SK-N-SH (cell line): Measurements from ENCODE around the gene CSTPP1. TPM values are rescaled to one million over a fixed set of nuclear protein-coding genes. Genes with fewer than 3 reads are reported as not detected.
A peak's percentile ranks its signal among the peaks of the same experiment; 100 is the strongest.

Source experiments
- CTCF ChIA-PET: fragments of 300-600, 350-600 bp; formaldehyde crosslinking; extraction: SDS; loops from one replicate; lab custom pipeline; 2021; lab: Yijun Ruan, JAX
- POLR2A ChIA-PET: fragments of 350-600 bp; sonication (Branson Sonifier 250); formaldehyde crosslinking; extraction: SDS; loops from one replicate; lab custom pipeline; 2020; ENCODE audit warnings: antibody characterized with exemption, inconsistent platforms; lab: Yijun Ruan, JAX
- DNase-seq: peaks from one replicate; pipeline ENCODE4 v3.0.0; 2012
- H2AFZ ChIP-seq: fragments of 200-600 bp; sonication (generic); 2 replicates; pipeline ENCODE4 v1.8.1; 2016; ENCODE audit warnings: antibody characterized with exemption, mild to moderate bottlenecking, low read depth
- H3F3A ChIP-seq: fragments of 200-600 bp; sonication (generic); replicated peaks from 2 replicates; pipeline ENCODE3; 2016; ENCODE audit warnings: antibody characterized with exemption, mild to moderate bottlenecking; ENCODE audit not compliant: insufficient read depth
- H3K27ac ChIP-seq, 2 experiments: fragments of 200-500 bp in 1 of 2; fragments of 200-600 bp in 1 of 2; sonication (Bioruptor generic) in 1 of 2; sonication (generic), shearing (Covaris generic) in 1 of 2; 2 replicates each; pipeline versions ENCODE4 v1.5.1 to v1.6.1; 2014 to 2016; ENCODE audit warnings: low read depth in 2 of 2, inconsistent platforms in 1 of 2, low read length in 1 of 2, mild to moderate bottlenecking in 1 of 2, mixed read lengths in 1 of 2
- H3K27me3 ChIP-seq: fragments of 200-600 bp; sonication (generic), shearing (Covaris generic); 2 replicates; pipeline ENCODE4 v1.6.1; 2016; ENCODE audit warnings: mixed run types; ENCODE audit not compliant: insufficient read depth
- H3K36me3 ChIP-seq, 2 experiments: fragments of 200-500 bp in 1 of 2; fragments of 200-600 bp in 1 of 2; sonication (Bioruptor generic) in 1 of 2; sonication (generic) in 1 of 2; replicated peaks in 1 of 2; 2 replicates each; pipeline versions ENCODE3 to v1.5.1; 2014 to 2016; ENCODE audit warnings: low read length in 1 of 2, mild to moderate bottlenecking in 1 of 2; ENCODE audit not compliant: insufficient read depth in 2 of 2, control insufficient read depth in 1 of 2
- H3K4me1 ChIP-seq, 2 experiments: fragments of 200-500 bp in 1 of 2; fragments of 200-600 bp in 1 of 2; sonication (Bioruptor generic) in 1 of 2; sonication (generic), shearing (Covaris generic) in 1 of 2; 2 replicates each; pipeline versions ENCODE4 v1.5.1 to v1.6.1; 2014 to 2016; ENCODE audit warnings: low read depth in 1 of 2, low read length in 1 of 2, mixed run types in 1 of 2; ENCODE audit not compliant: insufficient read depth in 2 of 2, control insufficient read depth in 1 of 2
- H3K4me2 ChIP-seq: fragments of 200-600 bp; sonication (generic), shearing (Covaris generic); 2 replicates; pipeline ENCODE4 v1.6.1; 2017; ENCODE audit warnings: mixed run types
- H3K4me3 ChIP-seq, 2 experiments: fragments of 200-500 bp in 1 of 2; fragments of 200-600 bp in 1 of 2; sonication (Bioruptor generic) in 1 of 2; sonication (generic), shearing (Covaris generic) in 1 of 2; 2 replicates each; pipeline versions ENCODE4 v1.5.1 to v1.8.1; 2014 to 2016; ENCODE audit warnings: low read depth in 2 of 2, inconsistent platforms in 1 of 2, low read length in 1 of 2, mild to moderate bottlenecking in 1 of 2, mixed read lengths in 1 of 2, moderate library complexity in 1 of 2
- H3K79me2 ChIP-seq: fragments of 200-600 bp; sonication (generic); 2 replicates; pipeline ENCODE4 v1.8.1; 2017; ENCODE audit warnings: mild to moderate bottlenecking; ENCODE audit not compliant: insufficient read depth
- H3K9ac ChIP-seq: fragments of 200-600 bp; sonication (generic); 2 replicates; pipeline ENCODE4 v1.6.1; 2017; ENCODE audit warnings: mixed run types
- H3K9me2 ChIP-seq: fragments of 200-600 bp; sonication (generic); 2 replicates; pipeline ENCODE4 v1.6.1; 2017; ENCODE audit warnings: mixed run types
- H3K9me3 ChIP-seq: fragments of 200-600 bp; sonication (generic); 2 replicates; pipeline ENCODE4 v1.6.1; 2017; ENCODE audit warnings: mixed run types, mild to moderate bottlenecking, moderate library complexity
- H4K20me1 ChIP-seq: fragments of 200-600 bp; sonication (generic); 2 replicates; pipeline ENCODE4 v1.6.1; 2017; ENCODE audit warnings: mild to moderate bottlenecking, mixed run types; ENCODE audit not compliant: insufficient read depth
- CHD2 ChIP-seq: fragments of 150-350 bp; IDR thresholded peaks from 2 replicates; pipeline ENCODE4 v1.6.1; 2018; ENCODE audit warnings: low read length; ENCODE audit not compliant: partially characterized antibody
- FOXJ3 ChIP-seq: sonication (generic); formaldehyde crosslinking; IDR thresholded peaks from 2 replicates; pipeline ENCODE4 v1.5.1; 2020; ENCODE audit warnings: mild to moderate bottlenecking, missing genetic modification reagents
- GABPA ChIP-seq: IDR thresholded peaks from 2 replicates; pipeline ENCODE4 v1.4.0; 2012; ENCODE audit warnings: low read depth, mild to moderate bottlenecking
- MXI1 ChIP-seq: IDR thresholded peaks from 2 replicates; pipeline ENCODE4 v1.6.1; 2012; ENCODE audit warnings: mild to moderate bottlenecking, low read depth, low read length, improper control_type of control experiment
- NFIC ChIP-seq: IDR thresholded peaks from 2 replicates; pipeline ENCODE4 v1.4.0; 2012; ENCODE audit warnings: borderline replicate concordance
- POLR2AphosphoS5 ChIP-seq: IDR thresholded peaks from 2 replicates; pipeline ENCODE4 v1.6.1; 2012; ENCODE audit warnings: low read depth, low read length
- RAD21 ChIP-seq: IDR thresholded peaks from 2 replicates; pipeline ENCODE4 v1.6.1; 2012; ENCODE audit warnings: mild to moderate bottlenecking, low read length
- REST ChIP-seq: IDR thresholded peaks from 2 replicates; pipeline ENCODE4 v1.6.1; 2012; ENCODE audit warnings: mild to moderate bottlenecking, low read depth, low read length, moderate library complexity
- RFX5 ChIP-seq: IDR thresholded peaks from 2 replicates; pipeline ENCODE4 v1.6.1; 2012; ENCODE audit warnings: mild to moderate bottlenecking, improper control_type of control experiment, low read length
- SIN3A ChIP-seq: IDR thresholded peaks from 2 replicates; pipeline ENCODE4 v1.6.1; 2012; ENCODE audit warnings: low read depth, mild to moderate bottlenecking, low read length, moderate library complexity, borderline replicate concordance
- SMC3 ChIP-seq: IDR thresholded peaks from 2 replicates; pipeline ENCODE4 v1.6.1; 2012; ENCODE audit warnings: low read depth, low read length, improper control_type of control experiment
- TAF1 ChIP-seq: IDR thresholded peaks from 2 replicates; pipeline ENCODE4 v1.6.1; 2012; ENCODE audit warnings: low read depth, mild to moderate bottlenecking, low read length, moderate library complexity, borderline replicate concordance
- TEAD4 ChIP-seq: IDR thresholded peaks from 2 replicates; pipeline ENCODE4 v1.4.0; 2012; ENCODE audit warnings: mild to moderate bottlenecking, borderline replicate concordance; ENCODE audit not compliant: insufficient read depth
- USF2 ChIP-seq: fragments of 150-350 bp; IDR thresholded peaks from 2 replicates; pipeline ENCODE4 v1.6.1; 2017; ENCODE audit warnings: antibody characterized with exemption, low read length, low read depth, borderline replicate concordance
- WGBS: methylation state at CpG from one replicate; pipeline ENCODE4 v1.1.6; 2017; ENCODE audit warnings: low lambda C conversion rate; 5-methylcytosine and 5-hydroxymethylcytosine counted together
- polyA plus RNA-seq, 3 experiments: library from polyadenylated mRNA; depleted of rRNA; stranded (reverse); fragments of >200 nt; gene quantifications; 2 replicates each; pipeline ENCODE4 v1.2.3, GENCODE V29; 2012
- TF ChIP-seq, protein P1 (sequence below): IDR thresholded peaks from 2 replicates; pipeline ENCODE4; 2012
- TF ChIP-seq, protein P2 (sequence below): IDR thresholded peaks from 2 replicates; pipeline ENCODE4 v1.4.0; 2012; ENCODE audit warnings: low read depth

Gene CSTPP1
- polyA plus RNA-seq, 1 of the 3 experiments (the other 2 are of a cell fraction) = 85.7 TPM

GRCh38 chr11:46936138-46937110 is at the start of gene CSTPP1 (continued):
- TF ChIP-seq TAF1 = peak; percentile 86
- TF ChIP-seq MXI1 = peak; percentile 90
- TF ChIP-seq SMC3 = no peak
- TF ChIP-seq FOXJ3 (CRISPR knock-in tag) = peak; percentile 56; the same call in 1 of the 2 replicates
- TF ChIP-seq USF2 = no peak
- TF ChIP-seq SIN3A = peak; percentile 87; the same call in 1 of the 2 replicates
- 0 out of 2 replicates have a peak, but pooled peaks have one; percentile 26 for TF ChIP-seq REST
- TF ChIP-seq CHD2 = peak; percentile 78
- TF ChIP-seq NFIC = no peak
- no peak; the same call in 1 of the 2 replicates for TF ChIP-seq RFX5

- Histone ChIP-seq H2AFZ (no peak overlapping the region), H3F3A (peaks cover 3% of the 10 kb centered on the region), H3K36me3 (peaks cover 0 to 4% of the 10 kb centered on the region in 2 experiments), H3K9me2 (no peaks in the 10 kb centered on the region), H3K79me2 (no peaks in the 10 kb centered on the region), H3K4me3 (no peak overlapping the region), H3K27me3 (no peaks in the 10 kb centered on the region), H3K4me1 (no peaks in the 10 kb centered on the region), H4K20me1 (no peaks in the 10 kb centered on the region), H3K4me2 (no peak overlapping the region), H3K9me3 (no peaks in the 10 kb centered on the region), H3K27ac (no peak overlapping the region), H3K9ac (no peak overlapping the region)
- 80% methylated on average over 5 of the region's 5 CpGs for WGBS
- ChIA-PET CTCF (interaction anchor here (0.6 to 11.6 kb wide), 5 partner anchors 14 to 272 kb away, joined by 3 to 101 read pairs (median 3); no protein-coding TSS in a partner anchor), POLR2A (no interaction called here)
- TF ChIP-seq GABPA (no peak), TAF1 (no peak), RAD21 (no peak), POLR2AphosphoS5 (no peak), TEAD4 (no peak)
- TF ChIP-seq, protein P1, sequence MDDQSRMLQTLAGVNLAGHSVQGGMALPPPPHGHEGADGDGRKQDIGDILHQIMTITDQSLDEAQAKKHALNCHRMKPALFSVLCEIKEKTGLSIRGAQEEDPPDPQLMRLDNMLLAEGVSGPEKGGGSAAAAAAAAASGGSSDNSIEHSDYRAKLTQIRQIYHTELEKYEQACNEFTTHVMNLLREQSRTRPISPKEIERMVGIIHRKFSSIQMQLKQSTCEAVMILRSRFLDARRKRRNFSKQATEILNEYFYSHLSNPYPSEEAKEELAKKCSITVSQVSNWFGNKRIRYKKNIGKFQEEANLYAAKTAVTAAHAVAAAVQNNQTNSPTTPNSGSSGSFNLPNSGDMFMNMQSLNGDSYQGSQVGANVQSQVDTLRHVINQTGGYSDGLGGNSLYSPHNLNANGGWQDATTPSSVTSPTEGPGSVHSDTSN = no peak
- TF ChIP-seq, protein P2, sequence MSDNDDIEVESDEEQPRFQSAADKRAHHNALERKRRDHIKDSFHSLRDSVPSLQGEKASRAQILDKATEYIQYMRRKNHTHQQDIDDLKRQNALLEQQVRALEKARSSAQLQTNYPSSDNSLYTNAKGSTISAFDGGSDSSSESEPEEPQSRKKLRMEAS = no peak
- no peak for DNase-seq
These were observed 47.9 kb upstream of the CSTPP1 start for GRCh38 chr11:46888636-46889035.
